IMR-90 (cell line): ENCODE data around the gene EBI3. TPM values are rescaled to one million over a fixed set of nuclear protein-coding genes. Genes with fewer than 3 reads are reported as not detected.

Experiments
- ATAC-seq: fragments of 200-7000 bp; cut with Tn5 transposase; 2 replicates; pipeline ENCODE4 v1.9.1; 2020; ENCODE audit warnings: low read depth, mild to moderate bottlenecking, moderate library complexity
- BruUV-seq: library from RNA; stranded (reverse); fragments of 400-500 nt; replicated peaks from 2 replicates; lab custom pipeline; 2021; lab: Mats Ljungman, UMichigan
- CTCF ChIA-PET: fragments of 300-600 bp; formaldehyde crosslinking; extraction: SDS; loops from one replicate; lab custom pipeline; 2021; ENCODE audit warnings: antibody characterized with exemption; lab: Yijun Ruan, JAX
- POLR2A ChIA-PET: fragments of 300-600 bp; sonication (Branson Sonifier 250); formaldehyde crosslinking; loops from one replicate; lab custom pipeline; 2022; ENCODE audit warnings: antibody characterized with exemption; ENCODE audit not compliant: unreplicated experiment; lab: Charles Lee
- DNase-seq: peaks from one replicate; pipeline ENCODE4 v3.0.0; 2013
- H2AFZ ChIP-seq: replicated peaks from 2 replicates; pipeline ENCODE3; 2013; ENCODE audit warnings: low read length, mild to moderate bottlenecking; ENCODE audit not compliant: poor library complexity
- H2AK5ac ChIP-seq: 2 replicates; pipeline ENCODE4 v1.6.1; 2013; ENCODE audit warnings: low read depth, low read length, inconsistent platforms
- H2AK9ac ChIP-seq: replicated peaks from 2 replicates; pipeline ENCODE3; 2013; ENCODE audit warnings: mild to moderate bottlenecking, low read depth, low read length, moderate library complexity; ENCODE audit not compliant: poor library complexity
- H2BK120ac ChIP-seq: 2 replicates; pipeline ENCODE4 v1.6.1; 2013; ENCODE audit warnings: low read depth, low read length, inconsistent platforms
- H2BK15ac ChIP-seq: 3 replicates; pipeline ENCODE4 v1.6.1; 2013; ENCODE audit warnings: low read depth, low read length, inconsistent platforms
- H2BK20ac ChIP-seq: 2 replicates; pipeline ENCODE4 v1.6.1; 2013; ENCODE audit warnings: low read depth, mild to moderate bottlenecking, inconsistent platforms, low read length, moderate library complexity
- H2BK5ac ChIP-seq: 2 replicates; pipeline ENCODE4 v1.6.1; 2013; ENCODE audit warnings: mild to moderate bottlenecking, low read depth, low read length, inconsistent platforms; ENCODE audit not compliant: poor library complexity, severe bottlenecking
- H3K14ac ChIP-seq: replicated peaks from 2 replicates; pipeline ENCODE4 v1.6.1; 2013; ENCODE audit warnings: low read depth, low read length, inconsistent platforms
- H3K18ac ChIP-seq: 2 replicates; pipeline ENCODE4 v1.6.1; 2013; ENCODE audit warnings: low read depth, low read length, control low read depth
- H3K23ac ChIP-seq: 2 replicates; pipeline ENCODE4 v1.6.1; 2013; ENCODE audit warnings: low read depth, low read length, inconsistent platforms
- H3K27ac ChIP-seq: 2 replicates; pipeline ENCODE4 v1.5.1; 2013; ENCODE audit warnings: mild to moderate bottlenecking, control low read depth, low read length; ENCODE audit not compliant: insufficient read depth
- H3K27me3 ChIP-seq: 2 replicates; pipeline ENCODE4 v1.6.1; 2013; ENCODE audit warnings: low read length; ENCODE audit not compliant: control insufficient read depth, insufficient read depth
- H3K36me3 ChIP-seq: 2 replicates; pipeline ENCODE4 v1.6.1; 2013; ENCODE audit warnings: low read length, mixed read lengths; ENCODE audit not compliant: control insufficient read depth, insufficient read depth
- H3K4ac ChIP-seq: 2 replicates; pipeline ENCODE4 v1.6.1; 2013; ENCODE audit warnings: low read depth, low read length, inconsistent platforms
- H3K4me1 ChIP-seq: 2 replicates; pipeline ENCODE4 v1.6.1; 2013; ENCODE audit warnings: low read length, mixed read lengths; ENCODE audit not compliant: control insufficient read depth, insufficient read depth
- H3K4me2 ChIP-seq: 2 replicates; pipeline ENCODE4 v1.6.1; 2013; ENCODE audit warnings: low read depth, mild to moderate bottlenecking, control low read depth, low read length, moderate library complexity
- H3K4me3 ChIP-seq: 2 replicates; pipeline ENCODE4 v1.5.1; 2013; ENCODE audit warnings: low read depth, mild to moderate bottlenecking, control low read depth, low read length, moderate library complexity; ENCODE audit not compliant: insufficient read depth
- H3K56ac ChIP-seq: 2 replicates; pipeline ENCODE4 v1.6.1; 2013; ENCODE audit warnings: low read length, inconsistent platforms; ENCODE audit not compliant: insufficient read depth; ENCODE audit errors: extremely low read depth
- H3K79me1 ChIP-seq, 2 experiments: 2 replicates each; pipeline ENCODE4 v1.6.1; 2013; ENCODE audit warnings: low read length in 2 of 2, inconsistent platforms in 1 of 2, low read depth in 1 of 2
- H3K9ac ChIP-seq: 2 replicates; pipeline ENCODE4 v1.6.1; 2013; ENCODE audit warnings: low read depth, low read length, control low read depth
- H3K9me1 ChIP-seq: 2 replicates; pipeline ENCODE4 v1.6.1; 2013; ENCODE audit warnings: low read length, inconsistent platforms; ENCODE audit not compliant: insufficient read depth
- H3K9me3 ChIP-seq: 2 replicates; pipeline ENCODE4 v1.6.1; 2013; ENCODE audit warnings: low read length; ENCODE audit not compliant: control insufficient read depth, insufficient read depth
- H4K20me1 ChIP-seq: 2 replicates; pipeline ENCODE4 v1.6.1; 2013; ENCODE audit warnings: low read length, inconsistent platforms; ENCODE audit not compliant: insufficient read depth
- H4K5ac ChIP-seq: 2 replicates; pipeline ENCODE4 v1.6.1; 2013; ENCODE audit warnings: mild to moderate bottlenecking, low read depth, low read length, control low read depth
- H4K8ac ChIP-seq, 2 experiments: 2 replicates each; pipeline ENCODE4 v1.6.1; 2013; ENCODE audit warnings: low read depth in 2 of 2, low read length in 2 of 2, control low read depth in 1 of 2, inconsistent platforms in 1 of 2
- H4K91ac ChIP-seq: 2 replicates; pipeline ENCODE4 v1.6.1; 2013; ENCODE audit warnings: low read depth, low read length, inconsistent platforms; ENCODE audit not compliant: insufficient read depth
- CEBPB ChIP-seq: IDR thresholded peaks from 2 replicates; pipeline ENCODE4 v1.6.1; 2012; ENCODE audit warnings: low read depth, low read length, improper control_type of control experiment
- CHD1 ChIP-seq: IDR thresholded peaks from 2 replicates; pipeline ENCODE4 v1.6.1; 2012; ENCODE audit warnings: low read depth, low read length, improper control_type of control experiment
- CTCF ChIP-seq: conservative IDR thresholded peaks from 2 replicates; pipeline ENCODE4 v1.5.1; 2012; ENCODE audit warnings: mild to moderate bottlenecking, low read depth, low read length, improper control_type of control experiment
- ELK1 ChIP-seq: fragments of 150-350 bp; IDR thresholded peaks from 2 replicates; pipeline ENCODE4 v1.6.1; 2016; ENCODE audit warnings: low read depth, mild to moderate bottlenecking, low read length, moderate library complexity, borderline replicate concordance
- MXI1 ChIP-seq: IDR thresholded peaks from 2 replicates; pipeline ENCODE4 v1.6.1; 2012; ENCODE audit warnings: low read depth, mild to moderate bottlenecking, low read length, moderate library complexity, borderline replicate concordance
- RCOR1 ChIP-seq: IDR thresholded peaks from 2 replicates; pipeline ENCODE4 v1.6.1; 2012; ENCODE audit warnings: mild to moderate bottlenecking, low read length, improper control_type of control experiment; ENCODE audit not compliant: insufficient replicate concordance
- RFX5 ChIP-seq: IDR thresholded peaks from 2 replicates; pipeline ENCODE4 v1.8.0; 2012; ENCODE audit warnings: low read depth, mild to moderate bottlenecking, low read length, moderate library complexity
- SMC3 ChIP-seq: fragments of 150-350 bp; IDR thresholded peaks from 2 replicates; pipeline ENCODE4 v1.6.1; 2016; ENCODE audit warnings: low read depth, mild to moderate bottlenecking, antibody characterized with exemption, low read length, moderate library complexity
- WGBS, 2 experiments: methylation state at CpG; one replicate each; pipeline versions ENCODE4 v1.1.5 to v1.1.7; 2013; ENCODE audit warnings: missing lambda C conversion rate in 2 of 2; ENCODE audit not compliant: insufficient read length in 1 of 2; ENCODE audit errors: extremely low coverage in 2 of 2; 5-methylcytosine and 5-hydroxymethylcytosine counted together
- dilution Hi-C: fragments of 300-500 bp; cut with HindIII; formaldehyde crosslinking; loops from one replicate; pipeline ENCODE4 v1.14.3; 2018; ENCODE audit warnings: low sequenced_read_pairs; ENCODE audit not compliant: unreplicated experiment
- in situ Hi-C: fragments of 300-500 bp; cut with MboI; formaldehyde crosslinking; loops from 3 replicates; pipeline ENCODE4 v1.14.3; 2019; ENCODE audit warnings: low sequenced_read_pairs, inconsistent platforms, mixed read lengths
- intact Hi-C: fragments of 100-400 bp; cut with micrococcal nuclease; formaldehyde crosslinking; loops from 2 replicates; pipeline ENCODE4 v1.10.0; 2022
- polyA plus RNA-seq, 3 experiments: library from polyadenylated mRNA; depleted of rRNA; stranded (reverse); fragments of >200 nt; gene quantifications; 2 replicates each; pipeline ENCODE4 v1.2.3, GENCODE V29; 2012; ENCODE audit warnings: low replicate concordance in 1 of 3
- total RNA-seq: library from RNA; depleted of rRNA; stranded (reverse); fragments of >200 nt; gene quantifications from 2 replicates; pipeline ENCODE4 v1.2.3, GENCODE V29; 2012

Gene EBI3
- total and polyA plus RNA-seq, 2 of the 4 experiments (the other 2 are of a cell fraction), result 0.36 to 2.7 TPM

GRCh38 chr19:4184718-4185352, 44.5 kb upstream of the EBI3 start:
- Histone ChIP-seq H3K4me1 (0 out of 2 replicates have a peak, but pooled peaks cover 1% of the 10 kb centered on the region), H2BK5ac (peak overlapping the region; percentile 27), H3K14ac (no peak overlapping the region), H3K27ac (no peak overlapping the region), H3K18ac (no peak overlapping the region), H3K4me2 (no peak overlapping the region), H2AFZ (no peak overlapping the region), H4K8ac (no peak overlapping the region), H2AK9ac (no peak overlapping the region), H2BK20ac (no peak overlapping the region), H4K5ac (no peak overlapping the region), H3K9me3 (no peaks in the 10 kb centered on the region), H3K27me3 (no peaks in the 10 kb centered on the region; the same call in 1 of the 2 replicates), H3K36me3 (peaks cover 5% of the 10 kb centered on the region), H4K91ac (no peak overlapping the region), H2BK120ac (no peak overlapping the region), H3K56ac (no peak overlapping the region), H3K9me1 (peaks cover 4% of the 10 kb centered on the region; the same call in 1 of the 2 replicates), H3K9ac (no peak overlapping the region), H3K4me3 (no peak overlapping the region), H2AK5ac (peak overlapping the region; percentile 50; the same call in 1 of the 2 replicates), H3K79me1 (peaks cover 11 to 26% of the 10 kb centered on the region in 2 experiments), H3K23ac (no peak overlapping the region), H2BK15ac (no peak overlapping the region), H4K20me1 (no peaks in the 10 kb centered on the region), H3K4ac (no peak overlapping the region)
- in situ Hi-C loops (no loop called here), intact Hi-C loops (loop anchor here (5.0 kb wide), 1 partner anchor 118 kb away; the partner anchor contains the start of gene ZBTB7A), dilution Hi-C loops (no loop called here)
- no peak for ATAC-seq
- 76 to 100% methylated on average over 1 to 2 of the region's 2 CpGs for WGBS, 2 experiments
- TF ChIP-seq CTCF (no peak), CEBPB (no peak), MXI1 (no peak), ELK1 (no peak), RCOR1 (no peak), RFX5 (no peak), CHD1 (no peak), SMC3 (no peak)
- POLR2A ChIA-PET, result no interaction called here
- no TSS peak for BruUV-seq
- CTCF ChIA-PET, result no interaction called here
- no peak for DNase-seq
